Hematopoietic multipotent progenitor cell treated with erythropoietin and hydrocortisone succinate and interleukin-3 and kit ligand, for 4 days (in vitro differentiated cells): ENCODE results near the gene DOK4.
"Not testable (repeated sequence)": the region's sequence is repeated elsewhere in the genome, so short reads cannot be mapped to it uniquely, and the experiment has no call there.

Experiments
- DNase-seq: peaks from one replicate; pipeline ENCODE4 v3.0.0-alpha.2; 2015

DOK4 gene

GRCh38 chr16:57475711-57476339 is 10.5 kb downstream of the DOK4 start:
- DNase-seq, result peak; percentile 93

DNA sequence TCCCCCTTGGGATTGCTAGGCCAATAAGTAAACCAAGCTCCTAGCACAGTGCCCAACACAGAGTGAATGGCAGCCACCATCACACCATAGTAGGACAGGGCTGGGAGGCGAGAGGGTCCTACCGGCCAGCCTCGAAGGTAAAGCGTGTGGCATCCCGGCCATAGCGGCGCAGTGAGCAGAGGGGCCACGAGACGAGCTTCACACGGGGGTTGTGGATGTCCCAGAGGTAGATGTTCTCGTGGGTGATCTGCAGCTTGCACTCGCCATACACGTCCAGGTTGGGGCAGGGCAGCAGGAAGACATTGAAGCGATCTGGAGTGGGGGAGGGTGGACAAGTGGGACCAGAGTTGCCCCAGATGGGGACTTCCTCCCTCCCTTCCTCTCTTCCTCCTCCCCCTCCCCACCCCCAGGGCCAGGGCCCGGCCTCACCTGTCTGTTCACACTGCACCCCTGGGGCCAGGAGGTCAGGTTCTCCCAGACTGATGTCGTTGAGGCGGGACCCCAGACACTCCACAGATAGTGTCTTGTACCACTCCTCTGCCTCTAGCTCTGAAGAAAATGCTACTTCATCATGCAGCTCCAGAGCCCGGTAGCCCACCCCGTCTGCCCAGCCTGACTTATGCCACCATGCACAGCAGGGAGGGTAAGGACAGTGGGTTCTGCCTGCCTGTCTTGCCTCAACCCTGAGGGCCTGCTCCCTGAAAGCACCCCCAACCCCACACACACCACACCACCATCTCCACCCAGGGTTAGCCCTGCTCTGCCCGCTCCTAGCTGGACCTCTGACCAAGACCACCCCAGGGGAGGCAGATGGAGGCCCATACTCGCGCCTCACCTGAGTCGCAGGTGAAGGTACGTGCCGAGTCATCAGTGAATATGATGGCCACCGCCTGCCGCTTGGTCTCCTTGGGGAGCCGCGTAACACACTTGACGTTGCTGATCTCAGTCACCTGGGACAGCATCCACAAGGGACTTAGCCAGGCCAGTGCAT is 11.3 kb downstream of the DOK4 start:
- DNase-seq, result no peak

GRCh38 chr16:57473906-57474305 is 12.4 kb downstream of the DOK4 start:
- DNase-seq, result no peak

DNA sequence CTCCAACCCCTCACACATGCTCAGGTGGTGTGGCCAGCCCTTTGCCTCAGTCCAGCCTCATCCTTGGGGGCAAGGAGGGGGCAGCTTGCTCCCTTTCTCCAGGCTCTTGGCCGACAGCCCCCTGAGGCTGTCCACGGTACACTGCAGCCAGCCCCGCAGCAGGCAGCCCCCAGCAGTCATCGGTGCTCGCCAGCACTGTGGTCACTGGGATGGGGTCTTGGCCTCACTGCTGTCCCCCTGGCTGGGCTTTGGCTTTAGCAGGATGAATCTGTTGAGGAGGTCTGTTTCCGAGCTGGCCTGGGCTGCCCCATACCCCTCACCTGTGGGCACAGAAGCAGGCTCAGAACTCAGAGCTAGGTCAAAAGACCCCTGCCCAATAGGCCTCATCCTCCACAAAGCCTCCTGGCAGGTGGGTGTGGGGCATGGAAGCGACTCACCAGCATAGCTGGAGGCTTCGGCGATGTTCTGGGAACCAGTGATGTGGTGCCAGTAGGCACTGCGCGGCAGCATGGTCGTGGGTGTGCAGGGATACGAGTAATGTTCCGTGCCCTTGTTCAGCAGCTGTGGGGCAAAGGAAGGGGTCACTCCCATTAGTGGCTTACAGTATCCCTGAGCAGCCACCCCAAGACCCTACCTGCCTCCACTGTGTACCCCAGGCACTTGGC is 13.0 kb downstream of the DOK4 start:
- no peak for DNase-seq

GRCh38 chr16:57472665-57473060 is 13.6 kb downstream of the DOK4 start:
- no peak for DNase-seq

DNA sequence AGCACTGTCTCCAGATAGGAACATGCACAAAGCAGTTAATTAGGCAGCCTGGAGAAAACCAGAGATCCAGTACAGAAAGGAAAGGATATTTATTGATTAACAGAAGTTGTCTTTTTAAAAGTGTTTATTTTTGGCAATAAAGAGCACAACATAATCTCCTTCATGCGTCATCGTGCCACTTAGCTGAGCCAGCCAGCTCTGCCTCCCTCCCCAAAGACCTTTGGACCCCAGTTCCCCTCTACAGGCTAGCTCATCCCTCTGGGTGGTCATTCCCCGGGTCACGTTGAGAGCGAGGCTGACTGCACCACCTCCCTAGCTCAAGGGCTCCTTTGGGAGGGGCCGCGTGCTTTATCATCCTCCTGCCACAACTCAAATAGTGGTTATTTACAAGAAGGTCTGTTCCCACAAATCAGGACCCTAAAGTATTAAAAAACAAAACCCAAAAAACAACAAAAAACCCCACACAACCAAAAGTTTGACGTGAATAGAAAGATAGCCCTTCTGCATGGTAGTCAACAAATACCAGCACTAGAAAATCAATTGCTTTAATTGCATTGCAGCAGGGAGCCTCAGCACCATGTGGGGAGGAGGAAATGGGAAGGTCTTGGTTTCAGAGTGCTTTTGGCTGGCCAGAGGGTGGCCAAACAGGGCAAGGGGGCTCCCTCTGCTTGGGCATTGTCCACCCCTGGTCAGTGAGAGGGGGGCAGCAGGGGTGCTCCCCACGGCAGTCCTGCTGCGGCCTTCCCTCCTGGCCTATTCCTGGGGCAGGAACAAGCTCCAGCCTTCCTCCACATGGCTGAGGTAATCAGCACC is 14.2 kb downstream of the DOK4 start:
- no peak for DNase-seq

- no peak for DNase-seq
Observed at GRCh38 chr16:57471209-57471608, 15.1 kb downstream of the DOK4 start.

- DNase-seq, result no peak
Observed at GRCh38 chr16:57470711-57471110, 15.6 kb downstream of the DOK4 start.

- DNase-seq, result no peak
Observed at GRCh38 chr16:57469917-57470470, 16.3 kb downstream of the DOK4 start.

DNA sequence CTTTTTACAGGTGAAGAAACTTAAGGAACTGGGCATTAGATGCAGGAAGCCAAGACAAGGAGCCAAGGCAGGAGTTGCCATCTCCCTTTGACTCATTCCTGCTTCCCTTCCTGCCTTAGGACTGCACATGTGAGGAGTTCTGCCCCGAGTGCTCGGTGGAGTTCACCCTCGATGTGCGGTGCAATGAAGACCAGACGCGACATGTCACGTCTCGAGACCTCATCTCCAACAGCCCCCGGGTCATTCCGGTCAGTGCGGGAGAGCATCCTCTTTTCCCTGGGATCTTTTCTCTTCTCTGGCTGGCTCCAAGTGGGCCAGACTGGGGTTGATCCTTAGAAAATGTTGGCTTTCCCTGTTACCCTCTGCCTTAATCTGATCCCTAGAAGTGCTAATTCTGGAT is 17.2 kb downstream of the DOK4 start:
- no peak for DNase-seq

GRCh38 chr16:57468346-57468745 is 17.9 kb downstream of the DOK4 start:
- no peak for DNase-seq

GRCh38 chr16:57464523-57464922 is 21.8 kb downstream of the DOK4 start:
- DNase-seq, result no peak

DNA sequence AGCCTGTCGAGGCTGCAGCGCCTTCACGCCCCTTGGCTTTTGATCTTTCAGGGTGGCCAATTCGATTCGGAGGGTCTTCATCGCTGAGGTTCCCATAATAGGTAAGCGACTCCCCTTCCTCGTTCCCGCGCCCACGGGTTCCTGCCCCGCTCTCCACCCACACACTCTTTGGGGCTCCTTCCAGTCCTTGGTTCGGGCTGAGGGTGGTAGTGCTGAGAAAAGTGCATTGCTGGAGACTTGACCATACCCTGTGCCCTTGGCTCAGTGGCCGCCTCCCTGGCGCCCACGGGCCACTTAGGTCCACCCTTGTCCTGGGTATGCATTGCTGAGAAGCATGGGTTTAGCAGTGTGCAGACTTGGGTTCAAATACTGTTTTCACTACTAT is 23.3 kb downstream of the DOK4 start:
- no peak for DNase-seq

DNA sequence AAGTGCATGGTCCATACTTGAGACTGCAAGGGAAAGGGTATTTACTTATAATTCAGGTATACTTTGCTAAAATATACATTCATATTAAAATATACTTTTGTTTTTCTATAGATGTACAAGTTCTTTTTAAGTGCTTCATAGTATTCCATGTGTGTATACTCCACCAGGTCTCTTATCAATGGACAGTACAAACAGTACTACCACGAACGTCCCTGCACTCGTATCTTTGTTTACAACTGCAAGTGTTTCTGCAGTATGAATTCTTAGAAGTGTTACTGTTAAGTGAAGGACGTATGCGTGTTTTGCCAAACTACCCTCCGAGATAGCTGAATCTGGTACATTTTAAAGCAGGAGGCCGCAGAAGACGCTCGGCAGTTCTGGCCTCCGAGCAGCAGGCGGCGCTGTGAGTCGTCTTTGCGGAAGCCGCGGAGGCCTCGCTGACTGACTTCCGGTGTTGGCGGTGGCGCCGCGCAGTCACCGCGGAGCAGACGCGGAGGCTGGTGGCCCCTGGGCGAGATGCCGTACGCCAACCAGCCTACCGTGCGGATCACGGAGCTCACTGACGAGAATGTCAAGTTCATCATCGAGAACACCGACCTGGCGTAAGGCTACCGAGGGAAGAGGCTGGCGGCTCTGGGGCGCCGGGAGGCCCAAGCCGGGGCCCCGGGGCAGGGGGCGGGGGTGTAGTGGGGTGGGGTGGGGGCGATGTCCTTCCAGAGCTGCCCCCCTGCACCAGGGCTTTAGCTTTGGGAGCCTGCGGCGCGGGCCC is 23.9 kb downstream of the DOK4 start, which contains the start of gene POLR2C:
Gene POLR2C (plus strand): TSS at position 471 of the 769 bp plus-strand sequence. CDS start 46 bp downstream, at position 517.
- peak; percentile 95 for DNase-seq

GRCh38 chr16:57452021-57452420 is 34.3 kb downstream of the DOK4 start:
- no peak for DNase-seq

DNA sequence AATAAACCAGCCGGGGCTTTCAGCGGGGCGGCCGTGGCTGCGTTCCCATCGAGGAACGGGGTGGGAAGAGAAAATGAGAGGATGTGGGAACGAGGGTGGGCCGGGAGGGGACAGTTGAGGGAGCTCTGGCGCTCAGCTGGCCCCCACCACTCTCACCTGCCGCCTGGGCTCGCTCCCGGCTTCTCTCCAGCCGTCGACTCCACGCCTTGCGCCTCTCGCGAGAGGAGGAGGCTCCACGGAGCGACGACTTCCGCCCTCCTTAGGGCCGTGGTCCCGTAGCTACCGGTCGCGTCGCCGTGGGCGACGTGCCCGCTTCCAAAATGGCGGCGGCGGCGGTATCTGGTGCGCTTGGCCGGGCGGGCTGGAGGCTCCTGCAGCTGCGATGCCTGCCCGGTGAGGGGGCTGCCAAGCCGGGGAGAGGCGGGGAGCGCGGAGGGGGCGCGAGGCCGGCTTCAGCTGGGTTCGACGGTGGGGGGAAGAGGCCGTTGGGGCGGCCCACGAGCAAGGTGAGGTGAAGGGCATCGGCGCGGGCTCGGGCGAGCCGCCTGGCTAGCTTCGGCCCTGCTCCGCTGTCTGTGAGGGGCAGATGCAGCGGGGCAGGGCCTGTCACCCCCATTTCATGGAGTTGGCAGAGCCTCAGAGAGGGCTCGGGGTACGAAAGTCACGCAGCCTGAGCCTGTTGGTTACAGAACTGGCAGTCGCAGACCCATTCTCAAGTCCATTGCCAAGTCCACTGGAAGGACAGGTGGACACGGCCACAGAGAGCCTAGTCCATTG is 38.9 kb downstream of the DOK4 start, which contains the start of the genes CIAPIN1 and COQ9:
Gene CIAPIN1 (minus strand): TSS at position 200 of the 777 bp plus-strand sequence. CDS start 6,457 bp downstream, outside the sequence.
Gene COQ9 (plus strand): TSS at position 294 of the 777 bp plus-strand sequence. CDS start 27 bp downstream, at position 321.
- peak; percentile 97 for DNase-seq

DNA sequence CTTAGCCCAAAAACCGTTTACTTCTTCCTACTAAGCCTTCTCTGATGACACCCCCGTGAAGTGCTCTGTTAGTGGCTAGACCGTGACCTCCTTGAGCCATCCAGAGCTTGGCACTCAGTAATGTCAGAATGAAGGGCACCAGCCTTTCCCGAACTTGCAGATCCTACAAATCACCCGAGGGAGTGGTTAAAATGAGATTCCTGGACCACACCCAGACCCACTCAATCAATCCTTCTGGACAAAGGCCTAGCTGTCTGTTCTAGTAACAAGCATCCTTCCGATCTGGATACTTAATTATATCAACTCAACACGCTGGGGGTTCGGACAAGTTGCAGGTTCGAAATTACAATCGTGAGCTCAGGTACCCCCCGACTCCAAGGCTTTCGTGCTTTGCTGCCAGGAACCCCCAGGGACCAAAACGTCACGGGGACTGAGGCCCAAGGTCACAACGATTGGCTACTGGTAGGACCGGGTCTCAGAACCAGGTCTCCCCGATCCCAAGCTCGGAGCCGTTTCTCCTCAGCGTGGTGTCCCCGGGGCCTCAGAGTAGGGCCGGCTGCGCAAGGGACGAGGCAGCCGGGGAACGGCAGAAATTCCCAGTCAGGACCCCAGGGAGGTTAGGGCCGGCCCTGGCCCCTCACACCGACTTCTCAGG is 39.6 kb downstream of the DOK4 start:
- DNase-seq, result peak; percentile 62

DNA sequence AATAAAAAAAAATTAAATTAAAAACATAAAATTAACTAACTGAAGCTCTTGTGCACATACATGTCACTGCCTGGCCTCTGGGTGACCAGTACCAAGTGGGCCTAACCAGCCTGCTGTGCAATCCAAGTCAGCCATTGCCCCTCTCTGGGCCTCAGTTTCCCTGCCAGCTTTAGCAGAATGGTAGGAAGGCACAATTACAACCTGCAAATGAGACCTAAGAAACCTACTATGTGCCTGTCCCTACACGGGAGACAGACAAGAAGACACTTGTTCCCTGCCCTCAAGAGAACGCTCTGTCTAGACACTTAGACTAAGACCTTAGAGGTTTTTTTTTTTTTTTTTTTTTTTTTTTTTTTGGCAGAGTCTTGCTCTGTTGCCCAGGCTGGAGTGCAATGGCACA is 40.8 kb downstream of the DOK4 start:
- no peak for DNase-seq

DNA sequence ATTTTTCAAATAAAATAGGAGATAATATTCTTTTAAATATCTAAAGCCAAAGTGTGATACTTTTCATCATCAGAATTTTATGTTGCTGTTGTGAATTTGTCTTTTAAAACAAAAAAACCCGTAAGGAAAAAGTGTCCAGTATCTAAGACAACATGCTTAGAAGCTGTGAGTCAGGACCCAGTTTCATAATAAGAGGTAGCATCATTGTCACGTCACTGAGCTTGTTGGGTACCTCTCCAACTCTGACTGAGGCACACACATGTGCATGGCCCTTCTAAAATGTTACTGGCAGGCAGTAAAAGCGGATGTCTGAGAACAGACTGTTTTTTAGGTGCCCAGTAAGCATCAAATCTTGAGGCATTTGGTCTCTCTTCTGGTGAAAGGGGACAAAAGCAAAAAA is 41.6 kb downstream of the DOK4 start:
- no peak for DNase-seq

DNA sequence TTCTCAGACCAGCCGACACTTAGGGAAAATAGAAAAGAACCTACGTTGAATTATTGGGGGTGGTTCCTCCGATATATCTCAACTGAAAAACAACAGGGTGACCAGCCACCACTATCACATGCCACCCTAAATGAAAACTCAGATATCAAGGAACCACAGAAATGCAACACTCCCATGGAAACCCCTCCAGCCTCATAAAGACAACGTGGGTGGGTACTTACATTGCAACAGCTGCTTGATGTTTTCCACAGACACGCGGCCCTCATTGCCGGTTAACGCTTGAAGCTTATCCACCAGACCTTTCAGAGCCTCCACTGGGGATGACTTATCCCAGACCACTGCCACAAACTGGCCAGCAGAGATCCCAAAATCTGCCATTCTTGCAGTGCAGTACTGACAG is 45.7 kb downstream of the DOK4 start:
- not testable (repeated sequence) for DNase-seq
